ENCODE measurements around the gene RAPGEFL1. TPM values are rescaled to one million over a fixed set of nuclear protein-coding genes. Genes with fewer than 3 reads are reported as not detected.
A peak's percentile ranks its signal among the peaks of the same experiment; 100 is the strongest.

The RAPGEFL1 gene
- total and polyA plus RNA-seq, 2 experiments from 2014 or later, result 10.6 to 12.2 TPM

DNA sequence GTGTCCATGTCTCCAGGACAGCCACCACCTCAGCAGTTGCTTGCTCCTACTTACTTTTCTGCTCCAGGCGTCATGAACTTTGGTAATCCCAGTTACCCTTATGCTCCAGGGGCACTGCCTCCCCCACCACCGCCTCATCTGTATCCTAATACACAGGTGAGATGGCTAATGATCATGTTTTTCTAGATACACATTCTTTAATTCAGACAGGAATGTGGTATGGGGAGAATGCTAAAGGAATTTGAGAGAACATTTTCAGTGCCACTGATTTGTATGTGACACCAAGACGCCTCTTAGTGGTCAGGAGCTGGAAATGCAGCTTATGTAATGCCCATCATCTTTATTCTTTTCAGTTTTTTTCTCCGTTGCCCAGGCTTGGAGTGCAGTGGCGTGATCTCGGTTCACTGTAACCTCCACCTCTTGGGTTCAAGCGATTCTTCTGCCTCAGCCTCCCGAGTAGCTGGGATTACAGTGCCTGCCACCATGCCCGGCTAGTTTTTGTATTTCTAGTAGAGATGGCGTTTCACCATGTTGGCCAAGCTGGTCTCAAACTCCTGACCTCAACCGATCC is 8.9 kb upstream of the RAPGEFL1 start:
- H3K27me3 ChIP-seq, result no peaks in the 10 kb centered on the region
- H3K36me3 ChIP-seq, result peaks cover 58% of the 10 kb centered on the region
- no peaks in the 10 kb centered on the region for H3K9me3 ChIP-seq (ENCODE audit: low read depth)
- TF ChIP-seq, protein P1, sequence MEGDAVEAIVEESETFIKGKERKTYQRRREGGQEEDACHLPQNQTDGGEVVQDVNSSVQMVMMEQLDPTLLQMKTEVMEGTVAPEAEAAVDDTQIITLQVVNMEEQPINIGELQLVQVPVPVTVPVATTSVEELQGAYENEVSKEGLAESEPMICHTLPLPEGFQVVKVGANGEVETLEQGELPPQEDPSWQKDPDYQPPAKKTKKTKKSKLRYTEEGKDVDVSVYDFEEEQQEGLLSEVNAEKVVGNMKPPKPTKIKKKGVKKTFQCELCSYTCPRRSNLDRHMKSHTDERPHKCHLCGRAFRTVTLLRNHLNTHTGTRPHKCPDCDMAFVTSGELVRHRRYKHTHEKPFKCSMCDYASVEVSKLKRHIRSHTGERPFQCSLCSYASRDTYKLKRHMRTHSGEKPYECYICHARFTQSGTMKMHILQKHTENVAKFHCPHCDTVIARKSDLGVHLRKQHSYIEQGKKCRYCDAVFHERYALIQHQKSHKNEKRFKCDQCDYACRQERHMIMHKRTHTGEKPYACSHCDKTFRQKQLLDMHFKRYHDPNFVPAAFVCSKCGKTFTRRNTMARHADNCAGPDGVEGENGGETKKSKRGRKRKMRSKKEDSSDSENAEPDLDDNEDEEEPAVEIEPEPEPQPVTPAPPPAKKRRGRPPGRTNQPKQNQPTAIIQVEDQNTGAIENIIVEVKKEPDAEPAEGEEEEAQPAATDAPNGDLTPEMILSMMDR (IDR thresholded peaks at IDR 0.05; ENCODE audit: low read depth, low read length), result peak; percentile 70
- H3K27ac ChIP-seq, result peak overlapping the region; percentile 84
- H3K4me1 ChIP-seq (ENCODE audit: low read depth), result no peaks in the 10 kb centered on the region
- peak; percentile 78 to 80 for DNase-seq (ENCODE audit: low read depth in 1 of 2, low spot score in 1 of 2)
- H3K4me3 ChIP-seq, result no peak overlapping the region

DNA sequence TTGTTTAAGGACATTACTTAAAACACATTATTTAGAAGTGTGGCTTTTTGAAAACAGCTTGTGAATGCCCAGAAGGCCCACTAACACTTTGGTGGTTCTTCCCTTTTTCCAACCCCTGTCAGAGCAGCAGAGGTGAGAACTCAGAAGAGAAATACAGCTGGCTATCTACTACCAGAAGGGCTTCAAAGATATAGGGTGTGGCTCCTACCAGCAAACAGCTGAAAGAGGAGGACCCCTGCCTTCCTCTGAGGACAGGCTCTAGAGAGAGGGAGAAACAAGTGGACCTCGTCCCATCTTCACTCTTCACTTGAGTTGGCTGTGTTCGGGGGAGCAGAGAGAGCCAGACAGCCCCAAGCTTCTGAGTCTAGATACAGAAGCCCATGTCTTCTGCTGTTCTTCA is 6.9 kb upstream of the RAPGEFL1 start:
- no peaks in the 10 kb centered on the region for H3K4me1 ChIP-seq (ENCODE audit: low read depth)
- TF ChIP-seq, protein P1 (IDR thresholded peaks at IDR 0.05; ENCODE audit: low read depth, low read length), result no peak
- peaks cover 47% of the 10 kb centered on the region for H3K36me3 ChIP-seq
- no peak overlapping the region for H3K4me3 ChIP-seq
- H3K27ac ChIP-seq, result no peak overlapping the region
- H3K9me3 ChIP-seq (ENCODE audit: low read depth), result no peaks in the 10 kb centered on the region
- no peak for DNase-seq (ENCODE audit: low read depth in 1 of 2, low spot score in 1 of 2)
- H3K27me3 ChIP-seq, result no peaks in the 10 kb centered on the region

DNA sequence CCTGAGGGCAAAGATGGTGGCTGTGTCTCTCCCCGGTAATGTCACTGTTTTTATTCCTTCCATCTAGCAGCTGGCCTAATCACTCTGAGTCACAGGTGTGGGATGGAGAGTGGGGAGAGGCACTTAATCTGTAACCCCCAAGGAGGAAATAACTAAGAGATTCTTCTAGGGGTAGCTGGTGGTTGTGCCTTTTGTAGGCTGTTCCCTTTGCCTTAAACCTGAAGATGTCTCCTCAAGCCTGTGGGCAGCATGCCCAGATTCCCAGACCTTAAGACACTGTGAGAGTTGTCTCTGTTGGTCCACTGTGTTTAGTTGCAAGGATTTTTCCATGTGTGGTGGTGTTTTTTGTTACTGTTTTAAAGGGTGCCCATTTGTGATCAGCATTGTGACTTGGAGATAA is 5.5 kb upstream of the RAPGEFL1 start:
- H3K27me3 ChIP-seq, result no peaks in the 10 kb centered on the region
- peaks cover 41% of the 10 kb centered on the region for H3K36me3 ChIP-seq
- no peaks in the 10 kb centered on the region for H3K4me1 ChIP-seq (ENCODE audit: low read depth)
- H3K9me3 ChIP-seq (ENCODE audit: low read depth), result no peaks in the 10 kb centered on the region
- TF ChIP-seq, protein P1 (IDR thresholded peaks at IDR 0.05; ENCODE audit: low read depth, low read length), result no peak
- DNase-seq (ENCODE audit: low read depth in 1 of 2, low spot score in 1 of 2), result no peak
- H3K4me3 ChIP-seq, result no peak overlapping the region
- H3K27ac ChIP-seq, result no peak overlapping the region

DNA sequence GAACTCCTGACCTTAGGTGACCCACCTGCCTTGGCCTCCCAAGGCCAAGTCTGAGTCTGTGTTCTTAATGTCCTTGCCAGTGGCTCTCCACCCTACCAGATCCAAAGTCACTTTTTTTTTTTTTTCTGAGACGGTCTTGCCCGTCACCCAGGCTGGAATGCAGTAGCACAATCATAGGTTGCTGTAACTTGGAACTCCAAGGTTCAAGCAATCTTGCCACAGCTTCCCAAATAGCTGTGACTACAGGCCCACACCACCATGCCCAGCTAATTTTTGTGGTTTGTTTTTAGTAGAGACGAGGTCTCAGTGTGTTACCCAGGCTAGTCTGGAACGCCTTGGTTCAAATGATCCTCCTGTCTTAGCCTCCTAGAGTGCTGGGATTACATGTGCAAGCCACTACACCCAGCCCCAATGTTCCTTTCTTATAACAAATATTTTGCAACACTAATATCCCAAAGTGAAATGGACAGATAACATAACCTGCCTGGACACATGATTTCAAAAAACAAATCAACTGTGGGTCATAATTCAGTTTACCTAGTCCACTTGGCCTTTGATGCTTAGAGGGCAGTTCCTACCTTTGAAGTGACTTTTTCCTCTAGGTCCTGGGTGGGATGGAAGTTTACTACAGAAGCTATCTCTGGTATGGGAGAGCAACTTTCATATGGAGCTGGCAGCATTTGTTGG is 4.0 kb upstream of the RAPGEFL1 start:
- DNase-seq (ENCODE audit: low read depth in 1 of 2, low spot score in 1 of 2), result no peak
- peaks cover 32% of the 10 kb centered on the region for H3K36me3 ChIP-seq
- TF ChIP-seq, protein P1 (IDR thresholded peaks at IDR 0.05; ENCODE audit: low read depth, low read length), result no peak
- H3K27me3 ChIP-seq, result no peaks in the 10 kb centered on the region
- H3K4me1 ChIP-seq (ENCODE audit: low read depth), result no peaks in the 10 kb centered on the region
- no peak overlapping the region for H3K27ac ChIP-seq
- no peaks in the 10 kb centered on the region for H3K9me3 ChIP-seq (ENCODE audit: low read depth)
- no peak overlapping the region for H3K4me3 ChIP-seq

DNA sequence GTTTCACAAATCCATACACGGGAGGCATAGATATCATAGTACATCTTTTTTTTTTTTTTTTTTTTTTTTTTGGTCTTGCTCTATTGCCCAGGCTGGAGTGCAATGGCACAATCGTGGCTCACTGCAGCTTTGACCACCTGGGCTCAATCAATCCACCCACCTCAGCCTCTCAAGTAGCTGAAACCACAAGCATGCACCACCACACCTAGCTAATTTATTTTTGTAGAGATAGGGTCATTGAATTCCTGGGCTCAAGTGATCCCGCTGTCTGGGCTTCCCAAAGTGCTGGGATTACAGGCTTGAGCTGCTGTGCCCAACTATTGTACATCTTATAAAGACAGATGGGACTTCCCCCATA is 3.5 kb upstream of the RAPGEFL1 start:
- DNase-seq (ENCODE audit: low read depth in 1 of 2, low spot score in 1 of 2), result no peak
- Histone ChIP-seq H3K4me1 (ENCODE audit: low read depth) (no peaks in the 10 kb centered on the region), H3K9me3 (ENCODE audit: low read depth) (no peaks in the 10 kb centered on the region), H3K36me3 (peaks cover 28% of the 10 kb centered on the region), H3K27ac (no peak overlapping the region), H3K27me3 (no peaks in the 10 kb centered on the region), H3K4me3 (no peak overlapping the region)
- TF ChIP-seq, protein P1 (IDR thresholded peaks at IDR 0.05; ENCODE audit: low read depth, low read length), result no peak

Data from cardiac muscle cell (in vitro differentiated cells and primary cell).